Measurements from ENCODE around the gene GABBR2. TPM values are rescaled to one million over a fixed set of nuclear protein-coding genes. Genes with fewer than 3 reads are reported as not detected.

GABBR2 gene
- total RNA-seq, 2 experiments from 2014 or later = not detected

GRCh38 chr9:98609646-98610045 is 99.1 kb downstream of the GABBR2 start:
- intact Hi-C loops (cut with micrococcal nuclease; ENCODE audit: unreplicated experiment) = no loop called here
- H3K4me3 ChIP-seq (ENCODE audit: low read depth, low read length, poor library complexity, severe bottlenecking) = no peak overlapping the region
- POLR2A ChIA-PET = interaction anchor here (0.7 kb wide), 1 partner anchor 101 kb away, joined by 4 read pairs; no protein-coding TSS in a partner anchor
- no peaks in the 10 kb centered on the region for H3K79me2 ChIP-seq (ENCODE audit: insufficient read depth, low read depth, low read length)
- CTCF ChIA-PET (ENCODE audit: unreplicated experiment) = no interaction called here
- no peaks in the 10 kb centered on the region for H3K36me3 ChIP-seq (ENCODE audit: insufficient read depth, low read length)
- H3K9me2 ChIP-seq (ENCODE audit: insufficient read depth, low read length) = no peaks in the 10 kb centered on the region
- no peak for DNase-seq (ENCODE audit: low spot score)
- TF ChIP-seq EZH2phosphoT487 (IDR thresholded peaks at IDR 0.05; ENCODE audit: borderline replicate concordance, low read depth, low read length) (no peak), CTCF (conservative IDR thresholded peaks at IDR 0.05; ENCODE audit: low read length) (no peak)
- no peaks in the 10 kb centered on the region for H3K4me1 ChIP-seq (ENCODE audit: insufficient read depth, low read length, poor library complexity, severe bottlenecking)
- BruUV-seq (replicated peaks) = no TSS peak
- no peaks in the 10 kb centered on the region for H3K9me3 ChIP-seq (ENCODE audit: low read length)
- H3K27ac ChIP-seq (ENCODE audit: low read depth, low read length, poor library complexity, severe bottlenecking) = no peak overlapping the region
- no peak overlapping the region for H2AFZ ChIP-seq (ENCODE audit: low read length)
- no peak overlapping the region for H3K4me2 ChIP-seq (ENCODE audit: low read length)
- H4K20me1 ChIP-seq (ENCODE audit: insufficient read depth, low read length) = no peaks in the 10 kb centered on the region

GRCh38 chr9:98607787-98608186 is 100.9 kb downstream of the GABBR2 start:
- no peaks in the 10 kb centered on the region for H3K36me3 ChIP-seq (ENCODE audit: insufficient read depth, low read length)
- CTCF ChIA-PET (ENCODE audit: unreplicated experiment) = no interaction called here
- no peak overlapping the region for H3K4me3 ChIP-seq (ENCODE audit: low read depth, low read length, poor library complexity, severe bottlenecking)
- H3K9me3 ChIP-seq (ENCODE audit: low read length) = no peaks in the 10 kb centered on the region
- H3K4me1 ChIP-seq (ENCODE audit: insufficient read depth, low read length, poor library complexity, severe bottlenecking) = no peaks in the 10 kb centered on the region
- H3K79me2 ChIP-seq (ENCODE audit: insufficient read depth, low read depth, low read length) = no peaks in the 10 kb centered on the region
- no peak for TF ChIP-seq EZH2phosphoT487 (IDR thresholded peaks at IDR 0.05; ENCODE audit: borderline replicate concordance, low read depth, low read length)
- TF ChIP-seq CTCF (conservative IDR thresholded peaks at IDR 0.05; ENCODE audit: low read length) = no peak
- H3K27ac ChIP-seq (ENCODE audit: low read depth, low read length, poor library complexity, severe bottlenecking) = no peak overlapping the region
- POLR2A ChIA-PET = no interaction called here
- H3K4me2 ChIP-seq (ENCODE audit: low read length) = no peak overlapping the region
- intact Hi-C loops (cut with micrococcal nuclease; ENCODE audit: unreplicated experiment) = no loop called here
- no peak for DNase-seq (ENCODE audit: low spot score)
- no peaks in the 10 kb centered on the region for H3K9me2 ChIP-seq (ENCODE audit: insufficient read depth, low read length)
- H2AFZ ChIP-seq (ENCODE audit: low read length) = no peak overlapping the region
- no TSS peak for BruUV-seq (replicated peaks)
- H4K20me1 ChIP-seq (ENCODE audit: insufficient read depth, low read length) = no peaks in the 10 kb centered on the region

GRCh38 chr9:98607152-98607551 is 101.6 kb downstream of the GABBR2 start:
- Histone ChIP-seq H3K79me2 (ENCODE audit: insufficient read depth, low read depth, low read length) (no peaks in the 10 kb centered on the region), H3K9me2 (ENCODE audit: insufficient read depth, low read length) (no peaks in the 10 kb centered on the region), H4K20me1 (ENCODE audit: insufficient read depth, low read length) (no peaks in the 10 kb centered on the region), H3K4me1 (ENCODE audit: insufficient read depth, low read length, poor library complexity, severe bottlenecking) (no peaks in the 10 kb centered on the region), H3K4me2 (ENCODE audit: low read length) (no peak overlapping the region), H3K27ac (ENCODE audit: low read depth, low read length, poor library complexity, severe bottlenecking) (no peak overlapping the region), H3K9me3 (ENCODE audit: low read length) (no peaks in the 10 kb centered on the region), H3K36me3 (ENCODE audit: insufficient read depth, low read length) (no peaks in the 10 kb centered on the region), H3K4me3 (ENCODE audit: low read depth, low read length, poor library complexity, severe bottlenecking) (no peak overlapping the region), H2AFZ (ENCODE audit: low read length) (no peak overlapping the region)
- intact Hi-C loops (cut with micrococcal nuclease; ENCODE audit: unreplicated experiment) = no loop called here
- BruUV-seq (replicated peaks) = no TSS peak
- CTCF ChIA-PET (ENCODE audit: unreplicated experiment) = no interaction called here
- POLR2A ChIA-PET = no interaction called here
- DNase-seq (ENCODE audit: low spot score) = no peak
- TF ChIP-seq EZH2phosphoT487 (IDR thresholded peaks at IDR 0.05; ENCODE audit: borderline replicate concordance, low read depth, low read length) = no peak
- TF ChIP-seq CTCF (conservative IDR thresholded peaks at IDR 0.05; ENCODE audit: low read length) = no peak
